ENCODE data around the gene MNX1.

MNX1 gene

DNA sequence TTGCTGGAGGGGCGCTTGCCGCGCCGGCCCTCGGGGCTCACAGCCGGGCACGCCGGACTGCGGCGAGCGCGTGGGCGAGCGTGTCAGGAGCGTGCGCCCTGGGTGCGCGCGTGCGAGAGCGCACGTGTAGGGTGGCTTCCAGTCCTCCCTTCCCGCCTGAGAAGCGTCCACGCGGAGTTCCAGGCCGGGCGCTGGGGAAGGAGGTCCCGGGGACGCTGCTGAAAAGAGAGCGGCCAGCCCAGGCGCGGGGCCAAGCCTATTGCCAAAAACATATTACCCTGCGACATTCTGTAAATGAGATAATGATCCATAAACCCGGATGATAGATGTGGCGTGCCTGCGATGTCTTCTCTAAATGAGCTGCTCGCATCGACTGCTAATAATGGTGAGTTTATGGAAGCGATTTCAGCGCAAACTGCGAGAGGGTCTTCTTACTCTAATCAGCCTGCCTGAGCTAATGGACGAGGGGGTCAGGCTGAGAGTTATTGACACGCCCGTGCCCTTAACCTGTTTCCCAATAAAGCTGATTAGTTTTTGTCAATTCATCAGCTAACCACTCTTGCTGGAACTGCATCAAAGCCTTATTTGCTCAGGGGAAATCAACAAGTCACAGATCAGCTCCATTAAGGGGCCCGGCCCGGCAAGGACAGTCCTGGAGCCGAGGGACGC is 8.0 kb upstream of the MNX1 start:
- Histone ChIP-seq H3K4me1 (ENCODE audit: control insufficient read depth, insufficient read depth, low read length) (no peaks in the 10 kb centered on the region), H3K36me3 (ENCODE audit: insufficient read depth, low read length) (no peaks in the 10 kb centered on the region), H3K9me3 (replicated peaks; ENCODE audit: low read length) (no peaks in the 10 kb centered on the region), H3K27me3 (ENCODE audit: control insufficient read depth, insufficient read depth, low read length) (peaks cover 100% of the 10 kb centered on the region), H3K9ac (ENCODE audit: low read depth, low read length) (no peak overlapping the region), H3K4me3 (ENCODE audit: low read length) (no peak overlapping the region), H3K4me2 (ENCODE audit: low read length) (no peak overlapping the region)

DNA sequence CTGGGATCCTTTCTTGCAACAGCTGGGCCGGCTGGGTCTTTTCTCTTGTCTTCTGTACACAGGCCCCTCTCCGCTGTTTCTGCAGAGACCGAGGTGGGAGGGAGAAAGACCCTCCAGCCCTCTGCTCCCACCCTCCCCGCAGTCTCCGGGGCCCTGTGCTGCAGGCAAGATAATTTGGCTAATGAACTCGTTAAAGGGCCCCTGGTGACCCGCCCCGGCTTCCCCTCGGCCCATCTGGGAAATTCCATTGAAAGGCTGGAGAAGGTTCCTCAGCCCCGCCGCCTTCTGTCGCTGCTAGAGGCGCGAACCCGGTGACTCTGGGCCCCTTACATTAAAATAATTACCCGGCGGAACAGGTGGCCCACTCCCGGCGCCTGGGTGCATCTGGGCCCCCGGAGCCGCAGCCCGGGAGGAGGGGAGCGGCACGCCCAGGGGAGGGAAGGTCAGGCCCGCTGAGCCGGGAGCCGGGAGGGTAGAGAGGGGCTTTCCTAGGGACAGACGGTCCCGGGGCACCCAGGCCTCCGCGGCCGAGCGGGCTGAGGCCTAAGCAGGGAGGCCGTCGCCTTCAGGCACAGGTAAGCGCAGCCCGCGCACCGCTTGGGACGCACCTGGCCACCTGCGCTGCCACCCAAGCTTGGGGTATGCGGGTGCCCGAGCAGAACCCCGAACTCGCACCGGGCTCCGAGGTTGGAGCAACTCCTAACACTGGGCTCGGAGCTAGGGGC is 7.3 kb upstream of the MNX1 start:
- Histone ChIP-seq H3K4me1 (ENCODE audit: control insufficient read depth, insufficient read depth, low read length) (no peaks in the 10 kb centered on the region), H3K4me3 (ENCODE audit: low read length) (no peak overlapping the region), H3K9me3 (replicated peaks; ENCODE audit: low read length) (no peaks in the 10 kb centered on the region), H3K4me2 (ENCODE audit: low read length) (no peak overlapping the region), H3K36me3 (ENCODE audit: insufficient read depth, low read length) (no peaks in the 10 kb centered on the region), H3K9ac (ENCODE audit: low read depth, low read length) (no peak overlapping the region), H3K27me3 (ENCODE audit: control insufficient read depth, insufficient read depth, low read length) (peaks cover 100% of the 10 kb centered on the region)

- no peaks in the 10 kb centered on the region for H3K36me3 ChIP-seq (ENCODE audit: insufficient read depth, low read length)
- no peaks in the 10 kb centered on the region for H3K4me1 ChIP-seq (ENCODE audit: control insufficient read depth, insufficient read depth, low read length)
- H3K4me3 ChIP-seq (ENCODE audit: low read length), result no peak overlapping the region
- no peak overlapping the region for H3K9ac ChIP-seq (ENCODE audit: low read depth, low read length)
- H3K4me2 ChIP-seq (ENCODE audit: low read length), result no peak overlapping the region
- H3K9me3 ChIP-seq (replicated peaks; ENCODE audit: low read length), result no peaks in the 10 kb centered on the region
- peaks cover 100% of the 10 kb centered on the region for H3K27me3 ChIP-seq (ENCODE audit: control insufficient read depth, insufficient read depth, low read length)
These were observed 6.7 kb upstream of the MNX1 start for GRCh38 chr7:157017149-157017548.

GRCh38 chr7:157016352-157017041 is 6.0 kb upstream of the MNX1 start:
- Histone ChIP-seq H3K9ac (ENCODE audit: low read depth, low read length) (no peak overlapping the region), H3K9me3 (replicated peaks; ENCODE audit: low read length) (no peaks in the 10 kb centered on the region), H3K27me3 (ENCODE audit: control insufficient read depth, insufficient read depth, low read length) (peaks cover 100% of the 10 kb centered on the region), H3K4me2 (ENCODE audit: low read length) (no peak overlapping the region), H3K4me1 (ENCODE audit: control insufficient read depth, insufficient read depth, low read length) (no peaks in the 10 kb centered on the region), H3K36me3 (ENCODE audit: insufficient read depth, low read length) (no peaks in the 10 kb centered on the region), H3K4me3 (ENCODE audit: low read length) (no peak overlapping the region)

- Histone ChIP-seq H3K4me3 (ENCODE audit: low read length) (no peak overlapping the region), H3K4me1 (ENCODE audit: control insufficient read depth, insufficient read depth, low read length) (no peaks in the 10 kb centered on the region), H3K27me3 (ENCODE audit: control insufficient read depth, insufficient read depth, low read length) (peaks cover 100% of the 10 kb centered on the region), H3K36me3 (ENCODE audit: insufficient read depth, low read length) (no peaks in the 10 kb centered on the region), H3K4me2 (ENCODE audit: low read length) (no peak overlapping the region), H3K9ac (ENCODE audit: low read depth, low read length) (no peak overlapping the region), H3K9me3 (replicated peaks; ENCODE audit: low read length) (no peaks in the 10 kb centered on the region)
These were observed 5.5 kb upstream of the MNX1 start for GRCh38 chr7:157016024-157016351.

- H3K9ac ChIP-seq (ENCODE audit: low read depth, low read length), result no peak overlapping the region
- no peaks in the 10 kb centered on the region for H3K36me3 ChIP-seq (ENCODE audit: insufficient read depth, low read length)
- H3K4me2 ChIP-seq (ENCODE audit: low read length), result no peak overlapping the region
- H3K9me3 ChIP-seq (replicated peaks; ENCODE audit: low read length), result no peaks in the 10 kb centered on the region
- no peak overlapping the region for H3K4me3 ChIP-seq (ENCODE audit: low read length)
- peaks cover 93% of the 10 kb centered on the region for H3K27me3 ChIP-seq (ENCODE audit: control insufficient read depth, insufficient read depth, low read length)
- H3K4me1 ChIP-seq (ENCODE audit: control insufficient read depth, insufficient read depth, low read length), result no peaks in the 10 kb centered on the region
These were observed 4.4 kb upstream of the MNX1 start for GRCh38 chr7:157014635-157015555.

DNA sequence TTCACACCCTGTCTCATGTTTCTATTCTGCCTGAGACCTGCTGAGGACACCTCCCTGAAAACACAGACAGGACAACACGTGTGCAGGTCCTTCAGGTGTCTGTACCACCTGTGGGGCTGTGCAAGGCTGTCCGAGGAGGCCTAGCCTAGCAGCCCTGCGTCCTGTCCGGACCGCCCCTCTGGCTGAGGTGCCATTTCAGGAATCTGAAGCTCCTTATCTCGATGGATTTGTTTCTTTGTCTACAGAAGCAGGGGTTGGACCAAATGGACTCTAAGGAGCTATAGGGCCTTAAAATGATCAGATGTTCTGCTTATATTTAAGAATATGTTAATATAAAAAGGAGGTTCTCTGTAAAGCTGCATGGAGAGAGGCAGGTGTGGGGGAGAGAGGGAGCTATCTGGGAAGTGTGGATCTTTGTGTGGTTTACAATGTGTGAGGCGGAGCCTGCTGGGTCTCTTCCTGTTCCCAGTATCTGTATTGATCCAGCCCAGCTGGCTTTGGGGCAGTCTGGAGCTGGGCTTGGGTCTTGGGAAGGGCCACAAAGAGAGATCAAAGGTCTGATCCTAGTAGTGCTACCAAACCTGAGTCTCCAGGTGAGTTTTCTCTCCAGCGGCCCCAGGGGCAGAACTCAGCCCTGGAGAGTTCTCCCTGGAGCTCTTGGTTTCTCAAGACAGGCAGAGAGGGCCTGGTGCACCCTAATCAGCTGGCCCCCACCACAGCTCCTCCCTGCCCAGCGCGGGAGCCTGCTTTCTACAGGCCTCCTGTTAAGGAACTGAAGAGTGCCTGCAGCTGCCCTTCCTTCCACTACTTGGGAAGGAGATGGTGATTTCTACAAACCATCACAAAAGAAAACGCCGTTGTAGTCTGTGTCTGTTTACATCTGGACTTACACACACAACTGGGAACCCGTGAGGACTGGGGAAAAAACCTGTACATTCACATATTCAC is 3.4 kb upstream of the MNX1 start:
- Histone ChIP-seq H3K9ac (ENCODE audit: low read depth, low read length) (no peak overlapping the region), H3K27me3 (ENCODE audit: control insufficient read depth, insufficient read depth, low read length) (peaks cover 89% of the 10 kb centered on the region), H3K9me3 (replicated peaks; ENCODE audit: low read length) (no peaks in the 10 kb centered on the region), H3K36me3 (ENCODE audit: insufficient read depth, low read length) (no peaks in the 10 kb centered on the region), H3K4me2 (ENCODE audit: low read length) (no peak overlapping the region), H3K4me3 (ENCODE audit: low read length) (no peak overlapping the region), H3K4me1 (ENCODE audit: control insufficient read depth, insufficient read depth, low read length) (no peaks in the 10 kb centered on the region)

- Histone ChIP-seq H3K4me1 (ENCODE audit: control insufficient read depth, insufficient read depth, low read length) (no peaks in the 10 kb centered on the region), H3K27me3 (ENCODE audit: control insufficient read depth, insufficient read depth, low read length) (peaks cover 89% of the 10 kb centered on the region), H3K9ac (ENCODE audit: low read depth, low read length) (no peak overlapping the region), H3K36me3 (ENCODE audit: insufficient read depth, low read length) (no peaks in the 10 kb centered on the region), H3K4me3 (ENCODE audit: low read length) (no peak overlapping the region), H3K9me3 (replicated peaks; ENCODE audit: low read length) (no peaks in the 10 kb centered on the region), H3K4me2 (ENCODE audit: low read length) (no peak overlapping the region)
These were observed 2.6 kb upstream of the MNX1 start for GRCh38 chr7:157013101-157013500.

GRCh38 chr7:157012113-157012547 is 1.7 kb upstream of the MNX1 start:
- Histone ChIP-seq H3K36me3 (ENCODE audit: insufficient read depth, low read length) (no peaks in the 10 kb centered on the region), H3K27me3 (ENCODE audit: control insufficient read depth, insufficient read depth, low read length) (peaks cover 89% of the 10 kb centered on the region), H3K9ac (ENCODE audit: low read depth, low read length) (no peak overlapping the region), H3K4me3 (ENCODE audit: low read length) (no peak overlapping the region), H3K4me1 (ENCODE audit: control insufficient read depth, insufficient read depth, low read length) (no peaks in the 10 kb centered on the region), H3K9me3 (replicated peaks; ENCODE audit: low read length) (no peaks in the 10 kb centered on the region), H3K4me2 (ENCODE audit: low read length) (no peak overlapping the region)

DNA sequence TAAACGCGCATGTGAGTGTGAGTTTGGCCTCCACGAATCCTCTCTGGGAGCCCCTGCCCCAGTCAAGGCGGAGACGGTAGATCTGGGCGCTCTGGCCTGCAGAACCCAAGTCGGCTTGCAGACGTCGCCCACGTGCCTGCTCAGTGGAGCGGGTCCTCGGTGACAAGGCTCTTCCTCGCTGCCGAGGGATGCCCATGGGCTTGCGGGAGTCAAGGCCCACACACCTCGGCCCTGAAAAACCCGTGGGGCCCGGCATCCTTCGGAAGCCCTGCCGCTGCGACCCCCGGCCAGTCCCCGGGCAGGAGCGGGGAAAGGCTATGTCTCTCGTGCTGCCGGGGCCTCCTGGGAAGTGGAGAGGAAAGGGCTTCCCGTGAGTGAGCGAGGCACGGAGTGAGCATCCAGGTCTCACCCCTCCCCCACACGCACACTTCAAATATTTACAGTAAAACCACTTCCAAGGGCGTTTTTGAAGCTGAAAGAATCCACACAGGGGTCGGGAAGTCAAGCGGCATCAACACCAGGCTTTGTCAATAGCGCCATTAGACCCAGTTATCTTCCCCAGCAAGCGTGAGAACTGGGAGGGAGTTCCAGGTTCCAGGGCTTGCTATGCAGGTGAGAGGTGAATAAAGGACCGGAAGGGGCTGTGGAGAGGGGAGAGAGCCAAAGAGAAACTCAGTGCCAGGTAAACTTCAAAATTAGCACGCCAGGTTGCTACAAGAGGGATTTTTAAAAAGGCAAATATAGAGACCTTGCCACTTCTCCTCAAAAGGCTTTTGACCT is 1.1 kb upstream of the MNX1 start:
- Histone ChIP-seq H3K4me3 (ENCODE audit: low read length) (no peak overlapping the region), H3K4me2 (ENCODE audit: low read length) (peak overlapping the region; percentile 54), H3K9me3 (replicated peaks; ENCODE audit: low read length) (no peaks in the 10 kb centered on the region), H3K9ac (ENCODE audit: low read depth, low read length) (no peak overlapping the region), H3K4me1 (ENCODE audit: control insufficient read depth, insufficient read depth, low read length) (no peaks in the 10 kb centered on the region), H3K27me3 (ENCODE audit: control insufficient read depth, insufficient read depth, low read length) (peaks cover 89% of the 10 kb centered on the region), H3K36me3 (ENCODE audit: insufficient read depth, low read length) (no peaks in the 10 kb centered on the region)
